Measurements from ENCODE around the gene CAMK1. TPM values are rescaled to one million over a fixed set of nuclear protein-coding genes. Genes with fewer than 3 reads are reported as not detected.

Gene CAMK1
- total and polyA plus RNA-seq, 2 donors (not counting 1 experiment from before 2014, with no cell fraction given), result 27.7 to 64.2 TPM

DNA sequence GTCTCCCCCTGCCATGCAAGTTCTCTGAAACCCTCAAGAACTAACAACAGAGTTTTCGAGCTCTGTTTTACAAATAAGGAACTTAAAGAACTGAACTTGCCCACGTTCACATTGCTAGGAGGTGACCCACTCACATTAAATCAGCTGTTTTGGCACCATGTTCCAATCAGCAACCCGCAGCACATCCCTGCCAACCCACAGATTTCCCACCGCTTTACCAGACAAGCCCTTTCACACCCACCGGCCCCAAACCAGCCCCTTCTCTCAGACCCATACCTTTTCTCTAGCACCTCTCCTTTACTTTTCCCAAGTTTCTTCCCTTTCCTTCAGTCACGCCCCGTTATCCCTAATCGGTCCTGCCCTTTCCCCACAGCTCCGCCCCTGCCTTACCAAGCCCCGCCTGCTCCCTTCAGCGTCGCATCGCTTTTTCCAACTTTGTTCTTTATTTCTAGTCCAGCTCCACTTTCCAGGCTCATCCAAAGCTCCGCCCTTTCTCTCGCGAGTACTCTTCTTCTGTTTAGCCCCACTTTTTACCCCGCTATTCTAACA, 39.0 kb downstream of the CAMK1 start:
- no peaks in the 10 kb centered on the region for H3K27me3 ChIP-seq (ENCODE audit: control insufficient read depth, insufficient read depth, low read length)
- peak overlapping the region; percentile 44 for H3K9ac ChIP-seq (ENCODE audit: insufficient read depth, low read length)
- H3K4me2 ChIP-seq (ENCODE audit: extremely low read depth, insufficient read depth, low read length), result peak overlapping the region; percentile 94
- DNase-seq (ENCODE audit: low read depth in 2 of 2), result peak in 1 of 2 donors; percentile 74
- H3K4me1 ChIP-seq (ENCODE audit: control insufficient read depth, extremely low read depth, insufficient read depth, low read length), result peaks cover 5% of the 10 kb centered on the region
- TF ChIP-seq CTCF (conservative IDR thresholded peaks at IDR 0.05 in 1 of 2, IDR thresholded peaks at IDR 0.05 in 1 of 2; ENCODE audit: low read depth in 1 of 2, low read length in 2 of 2) (no peak), EZH2 (IDR thresholded peaks at IDR 0.05; ENCODE audit: low read length, missing control alignments) (no peak)
- H3K79me2 ChIP-seq (ENCODE audit: control insufficient read depth, insufficient read depth, low read length), result peaks cover 31% of the 10 kb centered on the region
- H3K27ac ChIP-seq (ENCODE audit: insufficient read depth, low read length), result peak overlapping the region; percentile 61
- H3K4me3 ChIP-seq (replicated peaks in 1 of 4; ENCODE audit: control extremely low read depth in 1 of 4, insufficient read depth in 1 of 4, low read depth in 3 of 4, low read length in 4 of 4), result peak overlapping the region; percentile 54 to 79 (median 66)
- H3K36me3 ChIP-seq (ENCODE audit: control insufficient read depth, insufficient read depth, low read length), result peaks cover 5% of the 10 kb centered on the region
- H3K9me3 ChIP-seq (ENCODE audit: control insufficient read depth, insufficient read depth, low read depth, low read length), result no peaks in the 10 kb centered on the region
- no peaks in the 10 kb centered on the region for H4K20me1 ChIP-seq (ENCODE audit: control insufficient read depth, extremely low read depth, insufficient read depth, low read length)
- H2AFZ ChIP-seq (ENCODE audit: low read length), result peak overlapping the region; percentile 96

GRCh38 chr3:9729419-9729818, 40.3 kb downstream of the CAMK1 start:
- TF ChIP-seq EZH2 (IDR thresholded peaks at IDR 0.05; ENCODE audit: low read length, missing control alignments) (no peak), CTCF (conservative IDR thresholded peaks at IDR 0.05 in 1 of 2, IDR thresholded peaks at IDR 0.05 in 1 of 2; ENCODE audit: low read depth in 1 of 2, low read length in 2 of 2) (no peak)
- H3K4me3 ChIP-seq (replicated peaks in 1 of 4; ENCODE audit: control extremely low read depth in 1 of 4, insufficient read depth in 1 of 4, low read depth in 3 of 4, low read length in 4 of 4), result no peak overlapping the region
- H3K79me2 ChIP-seq (ENCODE audit: control insufficient read depth, insufficient read depth, low read length), result peaks cover 26% of the 10 kb centered on the region
- H3K4me2 ChIP-seq (ENCODE audit: extremely low read depth, insufficient read depth, low read length), result no peak overlapping the region
- H3K9me3 ChIP-seq (ENCODE audit: control insufficient read depth, insufficient read depth, low read depth, low read length), result no peaks in the 10 kb centered on the region
- peaks cover 5% of the 10 kb centered on the region for H3K4me1 ChIP-seq (ENCODE audit: control insufficient read depth, extremely low read depth, insufficient read depth, low read length)
- H3K9ac ChIP-seq (ENCODE audit: insufficient read depth, low read length), result no peak overlapping the region
- no peaks in the 10 kb centered on the region for H3K27me3 ChIP-seq (ENCODE audit: control insufficient read depth, insufficient read depth, low read length)
- H2AFZ ChIP-seq (ENCODE audit: low read length), result no peak overlapping the region
- H3K36me3 ChIP-seq (ENCODE audit: control insufficient read depth, insufficient read depth, low read length), result no peaks in the 10 kb centered on the region
- DNase-seq (ENCODE audit: low read depth in 2 of 2), result no peak
- no peak overlapping the region for H3K27ac ChIP-seq (ENCODE audit: insufficient read depth, low read length)
- H4K20me1 ChIP-seq (ENCODE audit: control insufficient read depth, extremely low read depth, insufficient read depth, low read length), result no peaks in the 10 kb centered on the region

- Histone ChIP-seq H4K20me1 (ENCODE audit: control insufficient read depth, extremely low read depth, insufficient read depth, low read length) (no peaks in the 10 kb centered on the region), H3K9ac (ENCODE audit: insufficient read depth, low read length) (no peak overlapping the region), H3K4me2 (ENCODE audit: extremely low read depth, insufficient read depth, low read length) (no peak overlapping the region), H3K4me1 (ENCODE audit: control insufficient read depth, extremely low read depth, insufficient read depth, low read length) (no peaks in the 10 kb centered on the region), H3K79me2 (ENCODE audit: control insufficient read depth, insufficient read depth, low read length) (peaks cover 9% of the 10 kb centered on the region), H2AFZ (ENCODE audit: low read length) (no peak overlapping the region), H3K4me3 (replicated peaks in 1 of 4; ENCODE audit: control extremely low read depth in 1 of 4, insufficient read depth in 1 of 4, low read depth in 3 of 4, low read length in 4 of 4) (no peak overlapping the region), H3K27me3 (ENCODE audit: control insufficient read depth, insufficient read depth, low read length) (no peaks in the 10 kb centered on the region), H3K36me3 (ENCODE audit: control insufficient read depth, insufficient read depth, low read length) (no peaks in the 10 kb centered on the region), H3K9me3 (ENCODE audit: control insufficient read depth, insufficient read depth, low read depth, low read length) (no peaks in the 10 kb centered on the region), H3K27ac (ENCODE audit: insufficient read depth, low read length) (no peak overlapping the region)
- TF ChIP-seq EZH2 (IDR thresholded peaks at IDR 0.05; ENCODE audit: low read length, missing control alignments) (no peak), CTCF (conservative IDR thresholded peaks at IDR 0.05 in 1 of 2, IDR thresholded peaks at IDR 0.05 in 1 of 2; ENCODE audit: low read depth in 1 of 2, low read length in 2 of 2) (no peak)
- DNase-seq (ENCODE audit: low read depth in 2 of 2), result no peak
Measured at GRCh38 chr3:9727743-9728142, 42.0 kb downstream of the CAMK1 start.
